ENCODE measurements around the gene NXPH4. TPM values are rescaled to one million over a fixed set of nuclear protein-coding genes. Genes with fewer than 3 reads are reported as not detected.

Gene NXPH4
- total RNA-seq, 1 experiment from 2014 or later: 4.8 TPM

- ChIA-PET CTCF (no interaction called here), POLR2A (ENCODE audit: low non-redundant PET) (no interaction called here)
- Histone ChIP-seq H3K36me3 (ENCODE audit: insufficient read depth, low read length, poor library complexity, severe bottlenecking) (peaks cover 38% of the 10 kb centered on the region), H3K4me3 (ENCODE audit: low read depth, low read length, poor library complexity, severe bottlenecking) (no peak overlapping the region), H3K27ac (ENCODE audit: low read depth, low read length, poor library complexity, severe bottlenecking) (no peak overlapping the region), H3K4me1 (ENCODE audit: insufficient read depth, low read length, poor library complexity, severe bottlenecking) (no peaks in the 10 kb centered on the region), H3K9me3 (ENCODE audit: low read depth, low read length, poor library complexity, severe bottlenecking) (no peaks in the 10 kb centered on the region), H3K27me3 (replicated peaks; ENCODE audit: insufficient read depth, low read depth, low read length, poor library complexity) (no peaks in the 10 kb centered on the region)
- no TSS peak for BruUV-seq (replicated peaks)
- intact Hi-C loops (cut with micrococcal nuclease; ENCODE audit: unreplicated experiment): no loop called here
- no peak for DNase-seq (ENCODE audit: low spot score)
- TF ChIP-seq EZH2 (IDR thresholded peaks at IDR 0.05; ENCODE audit: borderline replicate concordance, low read depth, low read length, poor library complexity, severe bottlenecking): no peak
- TF ChIP-seq CTCF (conservative IDR thresholded peaks at IDR 0.05; ENCODE audit: low read depth, low read length): no peak
These were observed 45.7 kb downstream of the NXPH4 start for GRCh38 chr12:57262126-57262822.

- POLR2A ChIA-PET (ENCODE audit: low non-redundant PET): no interaction called here
- no peak overlapping the region for H3K27ac ChIP-seq (ENCODE audit: low read depth, low read length, poor library complexity, severe bottlenecking)
- BruUV-seq (replicated peaks): no TSS peak
These were observed 46.5 kb downstream of the NXPH4 start for GRCh38 chr12:57263096-57263495.

GRCh38 chr12:57266681-57267080 lies 50.1 kb downstream of the NXPH4 start:
- intact Hi-C loops (cut with micrococcal nuclease; ENCODE audit: unreplicated experiment): no loop called here
- POLR2A ChIA-PET (ENCODE audit: low non-redundant PET): no interaction called here

More at GRCh38 chr12:57263096-57263495, 46.5 kb downstream of the NXPH4 start:
- CTCF ChIA-PET: no interaction called here
- Histone ChIP-seq H3K36me3 (ENCODE audit: insufficient read depth, low read length, poor library complexity, severe bottlenecking) (peaks cover 39% of the 10 kb centered on the region), H3K4me3 (ENCODE audit: low read depth, low read length, poor library complexity, severe bottlenecking) (no peak overlapping the region), H3K9me3 (ENCODE audit: low read depth, low read length, poor library complexity, severe bottlenecking) (no peaks in the 10 kb centered on the region), H3K4me1 (ENCODE audit: insufficient read depth, low read length, poor library complexity, severe bottlenecking) (no peaks in the 10 kb centered on the region), H3K27me3 (replicated peaks; ENCODE audit: insufficient read depth, low read depth, low read length, poor library complexity) (no peaks in the 10 kb centered on the region)
- no peak for DNase-seq (ENCODE audit: low spot score)
- TF ChIP-seq EZH2 (IDR thresholded peaks at IDR 0.05; ENCODE audit: borderline replicate concordance, low read depth, low read length, poor library complexity, severe bottlenecking) (no peak), CTCF (conservative IDR thresholded peaks at IDR 0.05; ENCODE audit: low read depth, low read length) (no peak)
- intact Hi-C loops (cut with micrococcal nuclease; ENCODE audit: unreplicated experiment): loop anchor here (1.0 kb wide), 1 partner anchor 190 kb away; no protein-coding TSS in a partner anchor

More at GRCh38 chr12:57266681-57267080, 50.1 kb downstream of the NXPH4 start:
- H3K4me3 ChIP-seq (ENCODE audit: low read depth, low read length, poor library complexity, severe bottlenecking): no peak overlapping the region
- H3K27me3 ChIP-seq (replicated peaks; ENCODE audit: insufficient read depth, low read depth, low read length, poor library complexity): no peaks in the 10 kb centered on the region
- no peaks in the 10 kb centered on the region for H3K4me1 ChIP-seq (ENCODE audit: insufficient read depth, low read length, poor library complexity, severe bottlenecking)
- DNase-seq (ENCODE audit: low spot score): no peak
- peaks cover 47% of the 10 kb centered on the region for H3K36me3 ChIP-seq (ENCODE audit: insufficient read depth, low read length, poor library complexity, severe bottlenecking)
- no TSS peak for BruUV-seq (replicated peaks)
- no peak overlapping the region for H3K27ac ChIP-seq (ENCODE audit: low read depth, low read length, poor library complexity, severe bottlenecking)
- TF ChIP-seq EZH2 (IDR thresholded peaks at IDR 0.05; ENCODE audit: borderline replicate concordance, low read depth, low read length, poor library complexity, severe bottlenecking): no peak
- no peak for TF ChIP-seq CTCF (conservative IDR thresholded peaks at IDR 0.05; ENCODE audit: low read depth, low read length)
- CTCF ChIA-PET: no interaction called here
- no peaks in the 10 kb centered on the region for H3K9me3 ChIP-seq (ENCODE audit: low read depth, low read length, poor library complexity, severe bottlenecking)

All from A673 (cell line).